ENCODE measurements around the gene AQP12A.

DNA sequence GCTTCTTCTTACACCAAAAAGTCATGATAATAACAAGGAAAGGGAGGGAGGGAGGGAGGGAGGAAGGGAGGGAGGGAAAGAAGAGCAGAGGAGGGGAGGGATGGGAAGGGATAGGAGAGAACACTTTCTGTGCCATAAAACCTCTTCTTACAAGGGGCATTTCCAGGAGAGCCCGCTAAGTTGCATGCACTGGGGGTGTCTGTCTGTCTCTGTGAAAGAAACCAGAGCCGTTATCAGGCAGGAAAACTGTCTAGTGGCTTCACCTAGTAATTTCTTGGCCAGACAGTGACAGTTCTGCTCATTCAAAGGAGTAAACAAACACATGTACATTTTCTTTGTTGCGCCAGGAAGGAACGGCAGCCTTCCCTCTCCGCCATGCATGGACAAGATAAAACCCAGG, 45.8 kb downstream of the AQP12A start:
- TF ChIP-seq, protein P1, sequence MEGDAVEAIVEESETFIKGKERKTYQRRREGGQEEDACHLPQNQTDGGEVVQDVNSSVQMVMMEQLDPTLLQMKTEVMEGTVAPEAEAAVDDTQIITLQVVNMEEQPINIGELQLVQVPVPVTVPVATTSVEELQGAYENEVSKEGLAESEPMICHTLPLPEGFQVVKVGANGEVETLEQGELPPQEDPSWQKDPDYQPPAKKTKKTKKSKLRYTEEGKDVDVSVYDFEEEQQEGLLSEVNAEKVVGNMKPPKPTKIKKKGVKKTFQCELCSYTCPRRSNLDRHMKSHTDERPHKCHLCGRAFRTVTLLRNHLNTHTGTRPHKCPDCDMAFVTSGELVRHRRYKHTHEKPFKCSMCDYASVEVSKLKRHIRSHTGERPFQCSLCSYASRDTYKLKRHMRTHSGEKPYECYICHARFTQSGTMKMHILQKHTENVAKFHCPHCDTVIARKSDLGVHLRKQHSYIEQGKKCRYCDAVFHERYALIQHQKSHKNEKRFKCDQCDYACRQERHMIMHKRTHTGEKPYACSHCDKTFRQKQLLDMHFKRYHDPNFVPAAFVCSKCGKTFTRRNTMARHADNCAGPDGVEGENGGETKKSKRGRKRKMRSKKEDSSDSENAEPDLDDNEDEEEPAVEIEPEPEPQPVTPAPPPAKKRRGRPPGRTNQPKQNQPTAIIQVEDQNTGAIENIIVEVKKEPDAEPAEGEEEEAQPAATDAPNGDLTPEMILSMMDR (IDR thresholded peaks at IDR 0.05), result no peak
- no peak for TF ChIP-seq EZH2 (IDR thresholded peaks at IDR 0.05; ENCODE audit: borderline replicate concordance, insufficient read depth, low read depth, low read length, poor library complexity, severe bottlenecking)
